ENCODE results near the gene PDGFC.

The PDGFC gene

DNA sequence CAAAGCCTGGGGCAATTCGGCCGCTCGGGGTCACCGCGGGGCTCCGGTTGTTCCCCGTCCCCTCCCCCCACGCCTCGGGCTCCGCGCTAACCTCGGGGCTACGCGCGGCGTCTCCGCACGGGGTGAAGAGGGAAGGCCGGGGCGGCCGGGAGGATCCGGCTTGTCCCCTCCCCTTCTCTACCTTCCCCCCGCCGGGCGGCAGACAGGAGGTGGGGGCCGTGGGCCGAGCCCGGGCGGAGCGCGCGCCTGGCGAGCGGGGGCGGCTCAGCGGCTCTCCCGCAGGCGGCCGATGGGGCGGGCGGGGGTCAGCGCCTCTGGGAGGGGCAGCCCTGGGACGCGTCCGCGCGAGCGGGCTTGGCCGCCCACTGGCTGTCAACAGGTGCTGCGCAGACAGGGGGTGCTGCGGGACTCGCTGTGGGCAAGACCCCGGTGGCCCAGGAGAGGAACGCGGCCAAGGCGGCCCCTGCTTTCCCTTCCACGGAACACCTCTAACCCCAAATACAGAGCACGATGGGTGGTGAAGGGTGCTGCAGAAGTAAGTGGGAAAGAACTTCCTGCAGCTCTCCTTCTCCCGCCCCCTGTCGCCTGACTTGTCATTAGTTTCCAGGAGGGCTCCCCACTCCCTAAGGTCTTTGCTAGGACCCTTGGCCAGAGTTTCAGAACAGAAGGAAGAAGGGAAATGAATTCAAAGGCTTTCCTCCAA is at the start of gene PDGFC:
Gene PDGFC, minus strand, starts transcription at position 124 of the 703 bp plus-strand sequence. CDS start 896 bp downstream, outside the sequence.
- TF ChIP-seq EZH2 (IDR thresholded peaks at IDR 0.05) (no peak), FOXP2 (optimal IDR thresholded peaks at IDR 0.05; ENCODE audit: control extremely low read depth, extremely low read length, insufficient read depth) (no peak), POLR2AphosphoS5 (IDR thresholded peaks at IDR 0.05; ENCODE audit: borderline replicate concordance, low read depth, low read length) (no peak)
- Histone ChIP-seq H3K9ac (ENCODE audit: insufficient read length) (peak within 1 kb of the TSS; percentile 81), H3K4me3 (peak within 1 kb of the TSS; percentile 96), H3K9me3 (ENCODE audit: low read depth, low read length) (no peaks in the 10 kb centered on the region), H3K27ac (peak within 1 kb of the TSS; percentile 47; the same call in 1 of the 2 replicates), H3K36me3 (ENCODE audit: insufficient read depth, low read length) (no peaks in the 10 kb centered on the region)
- DNase-seq (ENCODE audit: low read depth, low spot score): no peak

DNA sequence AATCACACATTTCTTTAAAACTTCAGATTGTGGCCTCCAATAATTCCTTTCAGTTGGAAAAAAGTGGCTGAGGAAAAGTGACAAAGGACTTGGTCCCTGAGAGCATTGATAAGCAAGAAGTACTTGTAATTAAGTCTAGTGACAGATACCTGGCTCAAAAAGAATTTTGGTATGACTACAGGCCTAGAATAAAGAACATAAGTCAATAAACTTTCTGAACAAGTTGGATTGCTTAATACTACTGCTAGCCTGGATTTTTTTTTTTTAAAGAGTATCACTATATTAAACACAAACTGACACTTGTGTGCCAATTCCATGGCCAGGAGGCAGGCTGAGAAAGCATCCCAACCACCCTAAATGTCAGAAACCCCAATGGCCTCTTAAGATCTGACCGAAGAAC is 49.3 kb upstream of the PDGFC start:
- TF ChIP-seq POLR2AphosphoS5 (IDR thresholded peaks at IDR 0.05; ENCODE audit: borderline replicate concordance, low read depth, low read length) (no peak), EZH2 (IDR thresholded peaks at IDR 0.05) (no peak), FOXP2 (optimal IDR thresholded peaks at IDR 0.05; ENCODE audit: control extremely low read depth, extremely low read length, insufficient read depth) (no peak)
- no peak overlapping the region for H3K9ac ChIP-seq (ENCODE audit: insufficient read length)
- H3K9me3 ChIP-seq (ENCODE audit: low read depth, low read length): no peaks in the 10 kb centered on the region
- no peak overlapping the region for H3K4me3 ChIP-seq
- no peak overlapping the region for H3K27ac ChIP-seq
- H3K36me3 ChIP-seq (ENCODE audit: insufficient read depth, low read length): no peaks in the 10 kb centered on the region
- DNase-seq (ENCODE audit: low read depth, low spot score): no peak

DNA sequence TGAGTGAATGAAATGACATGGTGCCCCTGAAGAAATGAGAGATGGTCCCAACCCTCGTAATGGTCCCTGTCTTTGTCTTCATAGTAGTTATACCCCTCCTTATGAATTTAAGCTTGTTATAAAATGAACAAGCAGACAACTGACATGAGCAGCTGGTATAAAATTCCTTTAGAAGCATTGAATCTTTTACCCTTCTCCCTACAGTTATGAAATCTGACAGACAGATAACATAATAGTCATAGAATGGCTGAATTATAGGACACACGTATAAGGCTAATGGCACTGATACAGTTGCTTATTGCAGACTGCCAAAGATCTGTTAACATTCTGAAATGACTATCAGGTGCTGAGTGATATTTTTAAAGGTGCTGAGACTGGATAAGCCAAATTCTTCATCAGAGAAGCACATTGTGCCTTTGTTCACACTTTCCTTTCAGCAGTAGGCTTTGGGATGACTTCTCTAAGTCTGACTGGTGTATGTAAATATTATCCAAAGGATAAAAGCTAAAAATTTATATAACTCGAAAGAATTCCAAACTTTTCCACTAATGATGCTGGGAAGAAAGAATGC is 47.4 kb upstream of the PDGFC start:
- Histone ChIP-seq H3K9me3 (ENCODE audit: low read depth, low read length) (no peaks in the 10 kb centered on the region), H3K27ac (no peak overlapping the region), H3K36me3 (ENCODE audit: insufficient read depth, low read length) (no peaks in the 10 kb centered on the region), H3K4me3 (no peak overlapping the region), H3K9ac (ENCODE audit: insufficient read length) (no peak overlapping the region)
- no peak for DNase-seq (ENCODE audit: low read depth, low spot score)
- no peak for TF ChIP-seq POLR2AphosphoS5 (IDR thresholded peaks at IDR 0.05; ENCODE audit: borderline replicate concordance, low read depth, low read length)
- TF ChIP-seq FOXP2 (optimal IDR thresholded peaks at IDR 0.05; ENCODE audit: control extremely low read depth, extremely low read length, insufficient read depth): no peak
- TF ChIP-seq EZH2 (IDR thresholded peaks at IDR 0.05): no peak

DNA sequence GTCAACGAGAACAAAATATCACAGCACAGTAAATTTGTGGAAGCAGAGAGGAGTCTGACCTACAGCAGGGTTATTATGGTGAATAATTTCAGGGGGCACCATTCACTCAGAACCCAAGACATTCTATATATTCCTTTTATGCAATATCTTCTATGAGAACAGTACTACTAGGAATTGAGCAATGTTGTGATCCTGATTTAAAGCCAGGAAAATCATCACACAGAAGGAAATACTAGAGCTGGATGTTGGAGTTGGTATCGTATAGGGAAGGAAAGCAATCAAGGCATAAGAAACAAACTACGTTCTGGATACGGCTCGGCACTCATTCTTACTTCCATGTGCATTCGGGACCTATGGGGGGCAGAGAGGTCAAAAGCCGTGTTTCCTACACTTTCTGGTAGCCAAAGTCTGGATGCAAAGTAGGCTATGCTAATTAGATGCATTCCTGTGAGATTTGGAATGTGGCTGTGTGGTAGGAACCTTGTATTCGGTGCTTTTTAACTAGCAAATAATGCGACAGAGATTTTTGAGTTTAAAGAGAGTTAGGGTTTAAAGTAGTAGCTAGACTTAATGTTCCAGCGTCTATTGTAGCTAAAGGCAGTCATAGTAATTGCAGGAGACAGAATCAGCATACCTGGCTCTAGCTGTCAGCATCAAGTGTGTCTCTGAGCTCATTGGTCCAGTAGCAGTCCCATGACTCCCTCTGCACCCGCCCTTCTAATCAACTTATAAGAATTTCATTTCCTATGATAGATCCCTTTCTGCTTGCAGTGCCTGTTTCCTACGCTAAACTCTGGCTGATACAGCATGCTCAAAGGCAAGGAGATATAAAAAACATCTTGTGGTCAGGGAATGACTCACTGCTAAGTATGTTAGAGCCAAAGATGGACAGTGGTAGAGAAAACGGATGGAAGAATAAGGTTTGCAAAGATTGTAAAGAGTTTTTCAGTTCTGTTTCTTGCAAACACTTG is 43.3 kb upstream of the PDGFC start:
- DNase-seq (ENCODE audit: low read depth, low spot score): no peak
- no peak overlapping the region for H3K27ac ChIP-seq
- no peak for TF ChIP-seq EZH2 (IDR thresholded peaks at IDR 0.05)
- no peak for TF ChIP-seq POLR2AphosphoS5 (IDR thresholded peaks at IDR 0.05; ENCODE audit: borderline replicate concordance, low read depth, low read length)
- no peak for TF ChIP-seq FOXP2 (optimal IDR thresholded peaks at IDR 0.05; ENCODE audit: control extremely low read depth, extremely low read length, insufficient read depth)
- H3K4me3 ChIP-seq: no peak overlapping the region
- H3K36me3 ChIP-seq (ENCODE audit: insufficient read depth, low read length): no peaks in the 10 kb centered on the region
- no peak overlapping the region for H3K9ac ChIP-seq (ENCODE audit: insufficient read length)
- no peaks in the 10 kb centered on the region for H3K9me3 ChIP-seq (ENCODE audit: low read depth, low read length)

- H3K4me3 ChIP-seq: no peak overlapping the region
- TF ChIP-seq EZH2 (IDR thresholded peaks at IDR 0.05) (no peak), FOXP2 (optimal IDR thresholded peaks at IDR 0.05; ENCODE audit: control extremely low read depth, extremely low read length, insufficient read depth) (no peak), POLR2AphosphoS5 (IDR thresholded peaks at IDR 0.05; ENCODE audit: borderline replicate concordance, low read depth, low read length) (no peak)
- H3K27ac ChIP-seq: no peak overlapping the region
- H3K9ac ChIP-seq (ENCODE audit: insufficient read length): no peak overlapping the region
- H3K36me3 ChIP-seq (ENCODE audit: insufficient read depth, low read length): no peaks in the 10 kb centered on the region
- no peak for DNase-seq (ENCODE audit: low read depth, low spot score)
- H3K9me3 ChIP-seq (ENCODE audit: low read depth, low read length): no peaks in the 10 kb centered on the region
Measured at GRCh38 chr4:157013656-157014055, 42.1 kb upstream of the PDGFC start.

GRCh38 chr4:157012781-157013180 is 41.2 kb upstream of the PDGFC start:
- Histone ChIP-seq H3K4me3 (no peak overlapping the region), H3K27ac (no peak overlapping the region), H3K9me3 (ENCODE audit: low read depth, low read length) (no peaks in the 10 kb centered on the region), H3K36me3 (ENCODE audit: insufficient read depth, low read length) (no peaks in the 10 kb centered on the region), H3K9ac (ENCODE audit: insufficient read length) (no peak overlapping the region)
- TF ChIP-seq EZH2 (IDR thresholded peaks at IDR 0.05): no peak
- TF ChIP-seq POLR2AphosphoS5 (IDR thresholded peaks at IDR 0.05; ENCODE audit: borderline replicate concordance, low read depth, low read length): no peak
- TF ChIP-seq FOXP2 (optimal IDR thresholded peaks at IDR 0.05; ENCODE audit: control extremely low read depth, extremely low read length, insufficient read depth): no peak
- DNase-seq (ENCODE audit: low read depth, low spot score): no peak

GRCh38 chr4:157012296-157012695 is 40.7 kb upstream of the PDGFC start:
- Histone ChIP-seq H3K36me3 (ENCODE audit: insufficient read depth, low read length) (no peaks in the 10 kb centered on the region), H3K4me3 (no peak overlapping the region), H3K9me3 (ENCODE audit: low read depth, low read length) (no peaks in the 10 kb centered on the region), H3K27ac (no peak overlapping the region), H3K9ac (ENCODE audit: insufficient read length) (no peak overlapping the region)
- DNase-seq (ENCODE audit: low read depth, low spot score): no peak
- TF ChIP-seq FOXP2 (optimal IDR thresholded peaks at IDR 0.05; ENCODE audit: control extremely low read depth, extremely low read length, insufficient read depth): no peak
- TF ChIP-seq POLR2AphosphoS5 (IDR thresholded peaks at IDR 0.05; ENCODE audit: borderline replicate concordance, low read depth, low read length): no peak
- TF ChIP-seq EZH2 (IDR thresholded peaks at IDR 0.05): no peak

GRCh38 chr4:157010630-157011029 is 39.0 kb upstream of the PDGFC start:
- Histone ChIP-seq H3K27ac (no peak overlapping the region), H3K4me3 (no peak overlapping the region), H3K9me3 (ENCODE audit: low read depth, low read length) (no peaks in the 10 kb centered on the region), H3K9ac (ENCODE audit: insufficient read length) (no peak overlapping the region), H3K36me3 (ENCODE audit: insufficient read depth, low read length) (no peaks in the 10 kb centered on the region)
- DNase-seq (ENCODE audit: low read depth, low spot score): no peak
- TF ChIP-seq EZH2 (IDR thresholded peaks at IDR 0.05) (no peak), FOXP2 (optimal IDR thresholded peaks at IDR 0.05; ENCODE audit: control extremely low read depth, extremely low read length, insufficient read depth) (no peak), POLR2AphosphoS5 (IDR thresholded peaks at IDR 0.05; ENCODE audit: borderline replicate concordance, low read depth, low read length) (no peak)
